Bronchial epithelial cell (primary cell): ENCODE data around the gene CBFA2T3. TPM values are rescaled to one million over a fixed set of nuclear protein-coding genes. Genes with fewer than 3 reads are reported as not detected.

Experiments used
- DNase-seq: peaks from one replicate; pipeline ENCODE4 v3.0.0-alpha.2; 2010; ENCODE audit warnings: low read depth
- FAIRE-seq: peaks from 2 replicates; lab custom pipeline; 2011; peaks lifted over from hg19 to GRCh38; lab: Jason Lieb, UNC
- H3K27me3 ChIP-seq: 2 replicates; pipeline ENCODE4 v1.5.1; 2011; ENCODE audit warnings: low read length; ENCODE audit not compliant: control insufficient read depth, insufficient read depth
- H3K36me3 ChIP-seq: 2 replicates; pipeline ENCODE4 v1.5.1; 2011; ENCODE audit warnings: low read length; ENCODE audit not compliant: control insufficient read depth, insufficient read depth
- H3K4me3 ChIP-seq: 2 replicates; pipeline ENCODE4 v1.5.1; 2011; ENCODE audit warnings: mild to moderate bottlenecking, low read depth, low read length, control low read depth
- total RNA-seq: library from RNA; depleted of rRNA; stranded (reverse); fragments of >200 nt; gene quantifications from 2 replicates; pipeline ENCODE4 v1.2.1, GENCODE V29; 2014
- TF ChIP-seq, protein P1 (sequence below): IDR thresholded peaks from 2 replicates; pipeline ENCODE4 v1.5.1; 2011; ENCODE audit warnings: mild to moderate bottlenecking, moderate library complexity, low read length, control low read depth, inconsistent platforms; ENCODE audit not compliant: insufficient read depth, severe bottlenecking

The CBFA2T3 gene
- total RNA-seq, 1 donor from 2014 or later: 0.26 TPM

- no peak for DNase-seq
- TF ChIP-seq, protein P1, sequence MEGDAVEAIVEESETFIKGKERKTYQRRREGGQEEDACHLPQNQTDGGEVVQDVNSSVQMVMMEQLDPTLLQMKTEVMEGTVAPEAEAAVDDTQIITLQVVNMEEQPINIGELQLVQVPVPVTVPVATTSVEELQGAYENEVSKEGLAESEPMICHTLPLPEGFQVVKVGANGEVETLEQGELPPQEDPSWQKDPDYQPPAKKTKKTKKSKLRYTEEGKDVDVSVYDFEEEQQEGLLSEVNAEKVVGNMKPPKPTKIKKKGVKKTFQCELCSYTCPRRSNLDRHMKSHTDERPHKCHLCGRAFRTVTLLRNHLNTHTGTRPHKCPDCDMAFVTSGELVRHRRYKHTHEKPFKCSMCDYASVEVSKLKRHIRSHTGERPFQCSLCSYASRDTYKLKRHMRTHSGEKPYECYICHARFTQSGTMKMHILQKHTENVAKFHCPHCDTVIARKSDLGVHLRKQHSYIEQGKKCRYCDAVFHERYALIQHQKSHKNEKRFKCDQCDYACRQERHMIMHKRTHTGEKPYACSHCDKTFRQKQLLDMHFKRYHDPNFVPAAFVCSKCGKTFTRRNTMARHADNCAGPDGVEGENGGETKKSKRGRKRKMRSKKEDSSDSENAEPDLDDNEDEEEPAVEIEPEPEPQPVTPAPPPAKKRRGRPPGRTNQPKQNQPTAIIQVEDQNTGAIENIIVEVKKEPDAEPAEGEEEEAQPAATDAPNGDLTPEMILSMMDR: no peak
- Histone ChIP-seq H3K36me3 (peaks cover 10% of the 10 kb centered on the region), H3K27me3 (no peaks in the 10 kb centered on the region), H3K4me3 (no peak overlapping the region)
- peak; percentile 13 for FAIRE-seq
These were observed 130.9 kb downstream of the CBFA2T3 start for GRCh38 chr16:88846088-88846487.

- DNase-seq: no peak
- Histone ChIP-seq H3K27me3 (no peaks in the 10 kb centered on the region), H3K4me3 (no peak overlapping the region), H3K36me3 (peaks cover 12% of the 10 kb centered on the region)
- no peak for FAIRE-seq
- TF ChIP-seq, protein P1: no peak
These were observed 132.5 kb downstream of the CBFA2T3 start for GRCh38 chr16:88844419-88845036.

DNA sequence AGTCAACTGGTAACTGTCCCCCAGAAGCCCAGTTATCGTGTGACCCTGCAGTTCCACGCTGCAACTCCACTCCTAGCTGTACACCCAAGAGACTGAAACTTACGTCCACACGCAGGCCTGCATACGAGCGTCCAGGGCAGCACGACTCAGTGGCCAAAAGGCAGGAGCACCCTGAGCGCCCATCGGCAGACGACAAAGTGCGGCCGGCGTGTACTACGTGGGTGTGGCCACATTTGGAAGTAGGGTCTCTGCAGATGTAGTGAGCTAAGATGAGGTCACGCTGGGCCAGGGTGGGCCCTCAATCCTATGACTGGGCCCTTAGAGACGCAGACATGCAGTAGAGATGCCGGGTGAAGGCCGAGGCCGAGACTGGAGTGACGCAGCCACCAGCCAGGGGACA is 133.8 kb downstream of the CBFA2T3 start:
- TF ChIP-seq, protein P1: no peak
- no peak overlapping the region for H3K4me3 ChIP-seq
- FAIRE-seq (no peak), DNase-seq (no peak)
- peaks cover 18% of the 10 kb centered on the region for H3K36me3 ChIP-seq
- no peaks in the 10 kb centered on the region for H3K27me3 ChIP-seq

DNA sequence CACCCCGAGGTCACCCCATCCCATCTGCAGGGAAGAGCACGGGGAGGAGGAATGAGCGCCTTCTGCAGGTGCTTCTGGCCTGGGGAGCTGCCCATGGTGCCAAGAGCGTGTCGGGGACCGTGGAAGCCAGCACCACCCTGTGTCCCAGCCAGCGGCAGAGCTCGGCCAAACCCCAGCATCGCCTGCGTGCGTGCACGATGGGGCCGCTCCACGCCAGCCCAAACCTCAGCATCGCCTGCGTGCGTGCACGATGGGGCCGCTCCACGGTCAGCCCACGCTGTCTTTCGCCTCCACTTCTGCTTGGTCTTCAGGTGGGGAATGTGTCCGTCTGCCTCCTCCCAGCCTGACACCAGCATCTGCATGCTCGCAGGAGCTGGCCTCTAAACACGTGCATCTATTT is 134.2 kb downstream of the CBFA2T3 start:
- Histone ChIP-seq H3K27me3 (no peaks in the 10 kb centered on the region), H3K36me3 (peaks cover 18% of the 10 kb centered on the region), H3K4me3 (no peak overlapping the region)
- TF ChIP-seq, protein P1: no peak
- no peak for DNase-seq
- FAIRE-seq: no peak

- no peak for DNase-seq
- peaks cover 18% of the 10 kb centered on the region for H3K36me3 ChIP-seq
- FAIRE-seq: no peak
These were observed 134.7 kb downstream of the CBFA2T3 start for GRCh38 chr16:88842308-88842756.

More at GRCh38 chr16:88842308-88842756, 134.7 kb downstream of the CBFA2T3 start:
- TF ChIP-seq, protein P1: no peak
- Histone ChIP-seq H3K27me3 (no peaks in the 10 kb centered on the region), H3K4me3 (no peak overlapping the region)
